Endothelial cell (in vitro differentiated cells): ENCODE measurements around the gene ABHD4. TPM values are rescaled to one million over a fixed set of nuclear protein-coding genes. Genes with fewer than 3 reads are reported as not detected.
A peak's percentile ranks its signal among the peaks of the same experiment; 100 is the strongest.

Experiments used
- DNase-seq: peaks from one replicate; pipeline ENCODE4 v3.0.0; 2021; ENCODE audit warnings: low spot score
- H3K27ac Mint-ChIP-seq: one replicate; pipeline ENCODE4 v1.8.0; 2021; ENCODE audit warnings: mixed read lengths, inconsistent platforms; ENCODE audit not compliant: unreplicated experiment
- H3K27me3 Mint-ChIP-seq: one replicate; pipeline ENCODE4 v1.8.0; 2021; ENCODE audit warnings: mild to moderate bottlenecking, moderate library complexity, mixed read lengths, inconsistent platforms; ENCODE audit not compliant: unreplicated experiment
- H3K36me3 Mint-ChIP-seq: one replicate; pipeline ENCODE4 v1.8.0; 2021; ENCODE audit warnings: mild to moderate bottlenecking, low read depth, mixed read lengths, inconsistent platforms; ENCODE audit not compliant: unreplicated experiment
- H3K4me1 Mint-ChIP-seq: one replicate; pipeline ENCODE4 v1.8.0; 2021; ENCODE audit warnings: mild to moderate bottlenecking, mixed read lengths, inconsistent platforms; ENCODE audit not compliant: unreplicated experiment
- H3K4me3 Mint-ChIP-seq: one replicate; pipeline ENCODE4 v1.8.0; 2021; ENCODE audit warnings: mild to moderate bottlenecking, mixed read lengths, inconsistent platforms; ENCODE audit not compliant: unreplicated experiment
- H3K9me3 Mint-ChIP-seq: one replicate; pipeline ENCODE4 v1.8.0; 2021; ENCODE audit warnings: mixed read lengths, inconsistent platforms; ENCODE audit not compliant: unreplicated experiment
- CTCF ChIP-seq: fragments of 200-600 bp; sonication (generic); IDR thresholded peaks from one replicate; pipeline ENCODE4 v1.5.0; 2021; ENCODE audit warnings: antibody characterized with exemption; ENCODE audit not compliant: unreplicated experiment
- total RNA-seq: library from RNA; stranded (reverse); fragmentation: NEBNext Ultra II Directional; extraction: Animal tissue kit (Norgen Biotek cat#: 25700); gene quantifications from one replicate; pipeline ENCODE4 v1.2.1, GENCODE V29; 2021; ENCODE audit not compliant: unreplicated experiment

Gene ABHD4
- total RNA-seq, 1 donor from 2014 or later: 77.7 TPM

GRCh38 chr14:22601456-22601855 lies 3.4 kb downstream of the ABHD4 start:
- no peaks in the 10 kb centered on the region for H3K9me3 Mint-ChIP-seq
- DNase-seq: no peak
- peaks cover 9% of the 10 kb centered on the region for H3K27me3 Mint-ChIP-seq
- H3K27ac Mint-ChIP-seq: no peak overlapping the region
- H3K4me1 Mint-ChIP-seq: peaks cover 44% of the 10 kb centered on the region
- H3K4me3 Mint-ChIP-seq: no peak overlapping the region
- H3K36me3 Mint-ChIP-seq: peaks cover 45% of the 10 kb centered on the region
- TF ChIP-seq CTCF: no peak

GRCh38 chr14:22601996-22602395 lies 3.9 kb downstream of the ABHD4 start:
- Mint-ChIP-seq H3K9me3 (no peaks in the 10 kb centered on the region), H3K27ac (peak overlapping the region; percentile 17), H3K27me3 (peaks cover 9% of the 10 kb centered on the region), H3K4me1 (peaks cover 44% of the 10 kb centered on the region), H3K36me3 (peaks cover 49% of the 10 kb centered on the region), H3K4me3 (peak overlapping the region; percentile 68)
- TF ChIP-seq CTCF: no peak
- no peak for DNase-seq

- peak overlapping the region; percentile 38 for H3K27ac Mint-ChIP-seq
- peaks cover 39% of the 10 kb centered on the region for H3K4me1 Mint-ChIP-seq
These were observed 4.8 kb downstream of the ABHD4 start for GRCh38 chr14:22602862-22603261.

GRCh38 chr14:22606380-22606779 lies 8.3 kb downstream of the ABHD4 start:
- H3K4me3 Mint-ChIP-seq: no peak overlapping the region
- H3K27ac Mint-ChIP-seq: no peak overlapping the region
- peaks cover 14% of the 10 kb centered on the region for H3K4me1 Mint-ChIP-seq
- H3K27me3 Mint-ChIP-seq: peaks cover 7% of the 10 kb centered on the region
- peaks cover 68% of the 10 kb centered on the region for H3K36me3 Mint-ChIP-seq
- no peak for DNase-seq
- no peaks in the 10 kb centered on the region for H3K9me3 Mint-ChIP-seq
- no peak for TF ChIP-seq CTCF

More at GRCh38 chr14:22602862-22603261, 4.8 kb downstream of the ABHD4 start:
- Mint-ChIP-seq H3K4me3 (peak overlapping the region; percentile 56), H3K27me3 (peaks cover 7% of the 10 kb centered on the region), H3K9me3 (no peaks in the 10 kb centered on the region), H3K36me3 (peaks cover 56% of the 10 kb centered on the region)
- DNase-seq: no peak
- no peak for TF ChIP-seq CTCF

GRCh38 chr14:22607291-22607690 lies 9.2 kb downstream of the ABHD4 start:
- peaks cover 68% of the 10 kb centered on the region for H3K36me3 Mint-ChIP-seq
- H3K4me1 Mint-ChIP-seq: peaks cover 12% of the 10 kb centered on the region
- H3K9me3 Mint-ChIP-seq: no peaks in the 10 kb centered on the region
- no peak for TF ChIP-seq CTCF
- peak overlapping the region; percentile 26 for H3K4me3 Mint-ChIP-seq
- no peak for DNase-seq
- H3K27ac Mint-ChIP-seq: no peak overlapping the region
- peaks cover 6% of the 10 kb centered on the region for H3K27me3 Mint-ChIP-seq
